ENCODE measurements around the gene FXYD6.

Gene FXYD6

GRCh38 chr11:117826832-117827231 is 49.6 kb downstream of the FXYD6 start:
- DNase-seq: no peak

GRCh38 chr11:117826190-117826570 is 50.3 kb downstream of the FXYD6 start:
- no peak for DNase-seq

- no peak for DNase-seq
Observed at GRCh38 chr11:117825538-117826189, 50.8 kb downstream of the FXYD6 start.

- DNase-seq: no peak
Observed at GRCh38 chr11:117824571-117825537, 51.6 kb downstream of the FXYD6 start, which contains the start of gene FXYD2. TSS of gene FXYD2 (minus strand) at chr11:117824744. CDS start at chr11:117824678, 66 bp downstream.

GRCh38 chr11:117823946-117824420 is 52.5 kb downstream of the FXYD6 start:
- no peak for DNase-seq

GRCh38 chr11:117823294-117823945 is 53.0 kb downstream of the FXYD6 start:
- no peak for DNase-seq

GRCh38 chr11:117822074-117823033 is 54.1 kb downstream of the FXYD6 start:
- no peak for DNase-seq

- no peak for DNase-seq
Observed at GRCh38 chr11:117821431-117821830, 55.0 kb downstream of the FXYD6 start.

GRCh38 chr11:117820516-117820915 is 55.9 kb downstream of the FXYD6 start:
- no peak for DNase-seq

- no peak for DNase-seq
Observed at GRCh38 chr11:117820071-117820470, 56.4 kb downstream of the FXYD6 start.

- DNase-seq: peak; percentile 18
Observed at GRCh38 chr11:117819096-117820040, 57.1 kb downstream of the FXYD6 start.

- DNase-seq: no peak
Observed at GRCh38 chr11:117818041-117818873, 58.2 kb downstream of the FXYD6 start.

GRCh38 chr11:117817368-117818040 is 59.0 kb downstream of the FXYD6 start:
- no peak for DNase-seq

GRCh38 chr11:117816846-117817367 is 59.6 kb downstream of the FXYD6 start:
- no peak for DNase-seq

- DNase-seq: no peak
Observed at GRCh38 chr11:117816151-117816741, 60.2 kb downstream of the FXYD6 start.

- DNase-seq: no peak
Observed at GRCh38 chr11:117815262-117815803, 61.1 kb downstream of the FXYD6 start.

- DNase-seq: no peak
Observed at GRCh38 chr11:117814766-117815261, 61.6 kb downstream of the FXYD6 start.

- DNase-seq: no peak
Observed at GRCh38 chr11:117814204-117814765, 62.2 kb downstream of the FXYD6 start.
